GM13977 (cell line): ENCODE data around the gene PLEKHN1.

Experiments used
- DNase-seq: peaks from one replicate; pipeline ENCODE4 v3.0.0; 2012; ENCODE audit warnings: low spot score
- in situ Hi-C: fragments of 300-500 bp; cut with MboI; formaldehyde crosslinking; loops from one replicate; pipeline ENCODE4 v1.12.0; 2022; ENCODE audit warnings: low sequenced_read_pairs, low pct_unique_long_range_greater_than_20kb, mixed read lengths, inconsistent platforms; ENCODE audit not compliant: unreplicated experiment
- TF ChIP-seq, protein P1 (sequence below): IDR thresholded peaks from 2 replicates; pipeline ENCODE4 v1.5.1; 2012; ENCODE audit warnings: mild to moderate bottlenecking, control low read depth; ENCODE audit not compliant: insufficient read depth; ENCODE audit errors: extremely low read depth, missing control alignments

PLEKHN1 gene

DNA sequence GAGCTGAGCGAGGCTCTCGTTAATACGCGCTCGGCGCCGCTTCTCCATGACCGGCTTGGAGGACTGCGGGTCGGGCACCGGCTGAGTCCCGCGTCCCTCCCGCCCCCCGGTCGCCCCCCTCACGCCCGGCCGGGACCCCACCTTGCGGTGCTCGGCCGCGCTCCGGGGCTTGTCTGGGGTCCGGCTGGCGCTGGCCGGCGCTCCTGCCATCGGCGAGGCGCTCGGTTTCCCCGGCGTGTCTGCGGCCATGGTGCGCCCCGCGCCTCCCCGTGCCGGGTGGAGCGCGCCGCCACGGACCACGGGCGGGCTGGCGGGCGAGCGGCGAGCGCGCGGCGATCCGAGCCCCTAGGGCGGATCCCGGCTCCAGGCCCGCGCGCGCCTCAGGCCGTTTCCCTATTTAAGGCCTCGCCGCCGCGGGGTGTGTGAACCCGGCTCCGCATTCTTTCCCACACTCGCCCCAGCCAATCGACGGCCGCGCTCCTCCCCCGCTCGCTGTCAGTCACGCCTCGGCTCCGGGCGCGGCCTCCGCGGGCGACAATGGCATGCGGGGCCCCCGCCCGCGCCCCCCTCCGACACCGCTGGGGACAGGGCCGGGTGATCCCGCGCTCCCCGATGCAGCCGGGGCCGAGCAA lies 33.6 kb downstream of the PLEKHN1 start, which contains the start of gene HES4:
TSS of gene HES4 (minus strand) at position 373 of the 632 bp plus-strand sequence. CDS start at position 249, 124 bp downstream.
- TF ChIP-seq, protein P1, sequence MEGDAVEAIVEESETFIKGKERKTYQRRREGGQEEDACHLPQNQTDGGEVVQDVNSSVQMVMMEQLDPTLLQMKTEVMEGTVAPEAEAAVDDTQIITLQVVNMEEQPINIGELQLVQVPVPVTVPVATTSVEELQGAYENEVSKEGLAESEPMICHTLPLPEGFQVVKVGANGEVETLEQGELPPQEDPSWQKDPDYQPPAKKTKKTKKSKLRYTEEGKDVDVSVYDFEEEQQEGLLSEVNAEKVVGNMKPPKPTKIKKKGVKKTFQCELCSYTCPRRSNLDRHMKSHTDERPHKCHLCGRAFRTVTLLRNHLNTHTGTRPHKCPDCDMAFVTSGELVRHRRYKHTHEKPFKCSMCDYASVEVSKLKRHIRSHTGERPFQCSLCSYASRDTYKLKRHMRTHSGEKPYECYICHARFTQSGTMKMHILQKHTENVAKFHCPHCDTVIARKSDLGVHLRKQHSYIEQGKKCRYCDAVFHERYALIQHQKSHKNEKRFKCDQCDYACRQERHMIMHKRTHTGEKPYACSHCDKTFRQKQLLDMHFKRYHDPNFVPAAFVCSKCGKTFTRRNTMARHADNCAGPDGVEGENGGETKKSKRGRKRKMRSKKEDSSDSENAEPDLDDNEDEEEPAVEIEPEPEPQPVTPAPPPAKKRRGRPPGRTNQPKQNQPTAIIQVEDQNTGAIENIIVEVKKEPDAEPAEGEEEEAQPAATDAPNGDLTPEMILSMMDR = no peak
- in situ Hi-C loops = no loop called here
- peak; percentile 85 for DNase-seq

GRCh38 chr1:1000357-1001056 lies 34.2 kb downstream of the PLEKHN1 start:
- in situ Hi-C loops = no loop called here
- peak; percentile 91 for DNase-seq
- TF ChIP-seq, protein P1 = no peak

GRCh38 chr1:1001057-1001783 lies 34.9 kb downstream of the PLEKHN1 start:
- in situ Hi-C loops = no loop called here
- DNase-seq = peak; percentile 56
- TF ChIP-seq, protein P1 = no peak

GRCh38 chr1:1003618-1004419 lies 37.5 kb downstream of the PLEKHN1 start:
- in situ Hi-C loops = no loop called here
- DNase-seq = no peak
- TF ChIP-seq, protein P1 = no peak

GRCh38 chr1:1004420-1004779 lies 38.1 kb downstream of the PLEKHN1 start:
- in situ Hi-C loops = no loop called here
- DNase-seq = no peak
- TF ChIP-seq, protein P1 = no peak
